Measurements from ENCODE around the gene PRSS16. TPM values are rescaled to one million over a fixed set of nuclear protein-coding genes. Genes with fewer than 3 reads are reported as not detected.

PRSS16 gene
- total and polyA plus RNA-seq, 9 of the 15 experiments (the other 6 are each of a cell fraction or from before 2014, with no cell fraction given): 4.5 to 21.3 (median 12.1) TPM

DNA sequence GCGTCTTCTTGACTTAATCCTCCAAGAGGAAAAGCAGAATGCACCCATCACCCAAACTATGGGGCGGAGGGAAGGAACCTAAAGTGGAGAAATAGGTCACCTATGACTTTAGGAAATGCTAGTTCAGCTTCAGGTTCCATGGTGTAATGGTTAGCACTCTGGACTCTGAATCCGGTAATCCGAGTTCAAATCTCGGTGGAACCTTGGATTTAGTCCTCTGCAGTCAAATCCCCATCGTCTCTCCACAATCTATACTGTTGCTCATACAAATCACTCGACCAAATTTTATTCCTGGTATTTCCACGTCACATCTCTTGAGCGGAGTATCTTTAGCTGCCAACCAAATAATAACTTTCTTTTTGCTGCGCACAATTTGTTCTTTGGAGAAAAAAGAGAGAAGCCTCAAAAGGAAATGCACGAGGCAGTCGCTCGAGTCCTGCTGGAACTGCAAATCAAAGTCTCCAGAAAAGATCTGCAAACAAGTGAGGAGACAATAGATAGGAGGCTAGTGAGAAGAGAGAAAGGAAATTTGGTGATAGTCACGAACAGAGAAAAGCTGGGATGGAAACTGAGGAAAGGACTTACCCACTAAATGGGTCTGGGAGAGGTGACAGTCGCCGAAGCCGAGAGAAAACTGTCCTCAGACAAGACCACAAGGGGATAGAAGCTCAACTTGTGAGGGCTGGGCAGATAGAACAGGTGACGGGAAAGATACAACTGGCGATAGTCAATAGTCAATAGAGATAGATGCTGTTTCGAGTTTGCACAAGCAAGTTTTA is 48.0 kb downstream of the PRSS16 start (continued):
- TF ChIP-seq PYGO2 (tag; IDR thresholded peaks at IDR 0.05) (0 out of 2 replicates have a peak, but pooled peaks have one; percentile 55), HIVEP1 (CRISPR knock-in tag; IDR thresholded peaks at IDR 0.05) (no peak), MEIS2 (IDR thresholded peaks at IDR 0.05; ENCODE audit: partially characterized antibody) (no peak), MTA3 (IDR thresholded peaks at IDR 0.05; ENCODE audit: borderline replicate concordance) (no peak; the same call in 1 of the 2 replicates), TRIM28 (IDR thresholded peaks at IDR 0.05) (peak; percentile 60; the same call in 1 of the 2 replicates), POLR2AphosphoS5 (IDR thresholded peaks at IDR 0.05; ENCODE audit: control insufficient read depth, insufficient read depth, low read depth, low read length) (no peak), FOXP1 (CRISPR knock-in tag; IDR thresholded peaks at IDR 0.05) (no peak), DPF2 (IDR thresholded peaks at IDR 0.05) (0 out of 2 replicates have a peak, but pooled peaks have one; percentile 39), ZNF668 (CRISPR knock-in tag; IDR thresholded peaks at IDR 0.05) (no peak), U2AF2 (optimal IDR thresholded peaks at IDR 0.05; ENCODE audit: low read depth, low read length) (no peak), EP400 (IDR thresholded peaks at IDR 0.05) (peak; percentile 49), NR3C1 (CRISPR knock-in tag; IDR thresholded peaks at IDR 0.05) (no peak), ARNT (IDR thresholded peaks at IDR 0.05) (peak; percentile 95), KDM1A (IDR thresholded peaks at IDR 0.05) (peak; percentile 97 to 98), FOXK1 (CRISPR knock-in tag; IDR thresholded peaks at IDR 0.05; ENCODE audit: borderline replicate concordance) (no peak), CSDE1 (IDR thresholded peaks at IDR 0.05) (peak in 1 of 2 experiments; percentile 60; a peak in 2 of 4 replicates), NFE2L1 (tag; IDR thresholded peaks at IDR 0.05; ENCODE audit: borderline replicate concordance, low read depth) (no peak), RAD21 (CRISPR knock-in tag; conservative IDR thresholded peaks at IDR 0.05 in 1 of 2, IDR thresholded peaks at IDR 0.05 in 1 of 2) (peak in 1 of 2 experiments; percentile 22; a peak in 2 of 4 replicates), ZNF76 (CRISPR knock-in tag; IDR thresholded peaks at IDR 0.05; ENCODE audit: borderline replicate concordance) (no peak)
- TF ChIP-seq, protein P1, sequence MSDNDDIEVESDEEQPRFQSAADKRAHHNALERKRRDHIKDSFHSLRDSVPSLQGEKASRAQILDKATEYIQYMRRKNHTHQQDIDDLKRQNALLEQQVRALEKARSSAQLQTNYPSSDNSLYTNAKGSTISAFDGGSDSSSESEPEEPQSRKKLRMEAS (CRISPR knock-in tag; IDR thresholded peaks at IDR 0.05): no peak
- TF ChIP-seq, protein P2, sequence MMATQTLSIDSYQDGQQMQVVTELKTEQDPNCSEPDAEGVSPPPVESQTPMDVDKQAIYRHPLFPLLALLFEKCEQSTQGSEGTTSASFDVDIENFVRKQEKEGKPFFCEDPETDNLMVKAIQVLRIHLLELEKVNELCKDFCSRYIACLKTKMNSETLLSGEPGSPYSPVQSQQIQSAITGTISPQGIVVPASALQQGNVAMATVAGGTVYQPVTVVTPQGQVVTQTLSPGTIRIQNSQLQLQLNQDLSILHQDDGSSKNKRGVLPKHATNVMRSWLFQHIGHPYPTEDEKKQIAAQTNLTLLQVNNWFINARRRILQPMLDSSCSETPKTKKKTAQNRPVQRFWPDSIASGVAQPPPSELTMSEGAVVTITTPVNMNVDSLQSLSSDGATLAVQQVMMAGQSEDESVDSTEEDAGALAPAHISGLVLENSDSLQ (IDR thresholded peaks at IDR 0.05): peak; percentile 36; the same call in 1 of the 2 replicates
- TF ChIP-seq, protein P3, sequence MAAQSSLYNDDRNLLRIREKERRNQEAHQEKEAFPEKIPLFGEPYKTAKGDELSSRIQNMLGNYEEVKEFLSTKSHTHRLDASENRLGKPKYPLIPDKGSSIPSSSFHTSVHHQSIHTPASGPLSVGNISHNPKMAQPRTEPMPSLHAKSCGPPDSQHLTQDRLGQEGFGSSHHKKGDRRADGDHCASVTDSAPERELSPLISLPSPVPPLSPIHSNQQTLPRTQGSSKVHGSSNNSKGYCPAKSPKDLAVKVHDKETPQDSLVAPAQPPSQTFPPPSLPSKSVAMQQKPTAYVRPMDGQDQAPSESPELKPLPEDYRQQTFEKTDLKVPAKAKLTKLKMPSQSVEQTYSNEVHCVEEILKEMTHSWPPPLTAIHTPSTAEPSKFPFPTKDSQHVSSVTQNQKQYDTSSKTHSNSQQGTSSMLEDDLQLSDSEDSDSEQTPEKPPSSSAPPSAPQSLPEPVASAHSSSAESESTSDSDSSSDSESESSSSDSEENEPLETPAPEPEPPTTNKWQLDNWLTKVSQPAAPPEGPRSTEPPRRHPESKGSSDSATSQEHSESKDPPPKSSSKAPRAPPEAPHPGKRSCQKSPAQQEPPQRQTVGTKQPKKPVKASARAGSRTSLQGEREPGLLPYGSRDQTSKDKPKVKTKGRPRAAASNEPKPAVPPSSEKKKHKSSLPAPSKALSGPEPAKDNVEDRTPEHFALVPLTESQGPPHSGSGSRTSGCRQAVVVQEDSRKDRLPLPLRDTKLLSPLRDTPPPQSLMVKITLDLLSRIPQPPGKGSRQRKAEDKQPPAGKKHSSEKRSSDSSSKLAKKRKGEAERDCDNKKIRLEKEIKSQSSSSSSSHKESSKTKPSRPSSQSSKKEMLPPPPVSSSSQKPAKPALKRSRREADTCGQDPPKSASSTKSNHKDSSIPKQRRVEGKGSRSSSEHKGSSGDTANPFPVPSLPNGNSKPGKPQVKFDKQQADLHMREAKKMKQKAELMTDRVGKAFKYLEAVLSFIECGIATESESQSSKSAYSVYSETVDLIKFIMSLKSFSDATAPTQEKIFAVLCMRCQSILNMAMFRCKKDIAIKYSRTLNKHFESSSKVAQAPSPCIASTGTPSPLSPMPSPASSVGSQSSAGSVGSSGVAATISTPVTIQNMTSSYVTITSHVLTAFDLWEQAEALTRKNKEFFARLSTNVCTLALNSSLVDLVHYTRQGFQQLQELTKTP (IDR thresholded peaks at IDR 0.05; ENCODE audit: low read depth in 1 of 2, partially characterized antibody in 2 of 2): peak; percentile 23 to 26

Data from K562 (cell line).